Measurements from ENCODE around the gene KPTN.

The KPTN gene

GRCh38 chr19:47432091-47432490 lies 51.9 kb downstream of the KPTN start:
- no peak for DNase-seq

- no peak for DNase-seq
These were observed 53.8 kb downstream of the KPTN start for GRCh38 chr19:47430041-47430802.

GRCh38 chr19:47429140-47429793 lies 54.8 kb downstream of the KPTN start:
- DNase-seq = no peak

GRCh38 chr19:47428177-47428894 lies 55.7 kb downstream of the KPTN start:
- DNase-seq = peak in 3 of 4 experiments; percentile 35 to 60 (median 50)

GRCh38 chr19:47427241-47428176 lies 56.5 kb downstream of the KPTN start:
- DNase-seq = peak; percentile 24 to 53 (median 38)

Data from activated naive CD4-positive, alpha-beta T cell (primary cell).